ENCODE data around the gene KNDC1.
"Not testable (repeated sequence)": the region's sequence is repeated elsewhere in the genome, so short reads cannot be mapped to it uniquely, and the experiment has no call there.

KNDC1 gene

GRCh38 chr10:133143200-133143533, 16.9 kb upstream of the KNDC1 start:
- Histone ChIP-seq H3K36me3 (ENCODE audit: control insufficient read depth, insufficient read depth, low read length) (no peaks in the 10 kb centered on the region), H3K4me3 (replicated peaks; ENCODE audit: low read depth, low read length) (no peak overlapping the region), H3K27me3 (replicated peaks; ENCODE audit: control insufficient read depth, insufficient read depth, low read length) (no peaks in the 10 kb centered on the region)
- no peak for TF ChIP-seq CTCF (IDR thresholded peaks at IDR 0.05; ENCODE audit: insufficient read depth, low read length, poor library complexity, severe bottlenecking)
- DNase-seq (ENCODE audit: extremely low read depth, insufficient read length): no peak

GRCh38 chr10:133143546-133143945, 16.5 kb upstream of the KNDC1 start:
- DNase-seq (ENCODE audit: extremely low read depth, insufficient read length): no peak
- no peak for TF ChIP-seq CTCF (IDR thresholded peaks at IDR 0.05; ENCODE audit: insufficient read depth, low read length, poor library complexity, severe bottlenecking)
- H3K4me3 ChIP-seq (replicated peaks; ENCODE audit: low read depth, low read length): no peak overlapping the region
- no peaks in the 10 kb centered on the region for H3K36me3 ChIP-seq (ENCODE audit: control insufficient read depth, insufficient read depth, low read length)
- H3K27me3 ChIP-seq (replicated peaks; ENCODE audit: control insufficient read depth, insufficient read depth, low read length): no peaks in the 10 kb centered on the region

- H3K4me3 ChIP-seq (replicated peaks; ENCODE audit: low read depth, low read length): no peak overlapping the region
- no peaks in the 10 kb centered on the region for H3K36me3 ChIP-seq (ENCODE audit: control insufficient read depth, insufficient read depth, low read length)
- no peaks in the 10 kb centered on the region for H3K27me3 ChIP-seq (replicated peaks; ENCODE audit: control insufficient read depth, insufficient read depth, low read length)
- no peak for TF ChIP-seq CTCF (IDR thresholded peaks at IDR 0.05; ENCODE audit: insufficient read depth, low read length, poor library complexity, severe bottlenecking)
- no peak for DNase-seq (ENCODE audit: extremely low read depth, insufficient read length)
Observed at GRCh38 chr10:133144771-133145170, 15.2 kb upstream of the KNDC1 start.

GRCh38 chr10:133150226-133150625, 9.8 kb upstream of the KNDC1 start:
- Histone ChIP-seq H3K27me3 (replicated peaks; ENCODE audit: control insufficient read depth, insufficient read depth, low read length) (no peaks in the 10 kb centered on the region), H3K4me3 (replicated peaks; ENCODE audit: low read depth, low read length) (no peak overlapping the region), H3K36me3 (ENCODE audit: control insufficient read depth, insufficient read depth, low read length) (no peaks in the 10 kb centered on the region)
- no peak for DNase-seq (ENCODE audit: extremely low read depth, insufficient read length)
- no peak for TF ChIP-seq CTCF (IDR thresholded peaks at IDR 0.05; ENCODE audit: insufficient read depth, low read length, poor library complexity, severe bottlenecking)

GRCh38 chr10:133150656-133151055, 9.4 kb upstream of the KNDC1 start:
- DNase-seq (ENCODE audit: extremely low read depth, insufficient read length): no peak
- no peak for TF ChIP-seq CTCF (IDR thresholded peaks at IDR 0.05; ENCODE audit: insufficient read depth, low read length, poor library complexity, severe bottlenecking)
- no peaks in the 10 kb centered on the region for H3K36me3 ChIP-seq (ENCODE audit: control insufficient read depth, insufficient read depth, low read length)
- H3K27me3 ChIP-seq (replicated peaks; ENCODE audit: control insufficient read depth, insufficient read depth, low read length): no peaks in the 10 kb centered on the region
- H3K4me3 ChIP-seq (replicated peaks; ENCODE audit: low read depth, low read length): no peak overlapping the region

GRCh38 chr10:133151071-133151470, 8.9 kb upstream of the KNDC1 start:
- not testable (repeated sequence) for DNase-seq (ENCODE audit: extremely low read depth, insufficient read length); H3K4me3 ChIP-seq (replicated peaks; ENCODE audit: low read depth, low read length); H3K27me3 ChIP-seq (replicated peaks; ENCODE audit: control insufficient read depth, insufficient read depth, low read length); H3K36me3 ChIP-seq (ENCODE audit: control insufficient read depth, insufficient read depth, low read length)
